ENCODE results near the gene LMCD1. TPM values are rescaled to one million over a fixed set of nuclear protein-coding genes. Genes with fewer than 3 reads are reported as not detected.

The LMCD1 gene
- total and polyA plus RNA-seq, 4 donors = 192 to 1,289 (median 381) TPM

DNA sequence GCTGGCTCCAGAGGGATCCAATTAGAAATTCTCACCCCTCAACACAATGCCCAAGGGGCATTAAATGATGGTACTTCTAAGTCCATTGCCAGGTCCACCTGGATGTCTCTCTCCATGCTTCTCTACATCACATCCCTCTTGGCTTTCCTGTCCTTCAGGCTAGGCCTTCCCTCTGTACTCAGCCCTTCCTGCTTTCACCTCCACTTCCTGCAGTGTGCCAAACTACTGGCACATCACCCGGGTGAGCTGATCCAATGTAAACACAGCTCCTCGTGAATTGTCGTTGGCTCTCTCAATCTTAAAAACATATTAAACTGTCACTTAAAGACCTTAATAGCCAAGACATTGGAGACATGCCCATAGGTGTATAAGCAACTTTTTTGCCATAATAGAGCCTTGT, 4.0 kb downstream of the LMCD1 start:
- WGBS, 2 donors = 0 to 4% methylated on average over 3 of the region's 3 CpGs
- intact Hi-C loops (cut with DNase I) = loop anchor here in 1 of 2 donors (5.0 kb wide), 2 partner anchors 47 to 102 kb away; no protein-coding TSS in a partner anchor
- Histone ChIP-seq H3K27me3 (ENCODE audit: control insufficient read depth in 1 of 2, insufficient read depth in 2 of 2, low read length in 1 of 2) (no peaks in the 10 kb centered on the region), H3K27ac (ENCODE audit: low read depth in 1 of 2, low read length in 2 of 2) (peak overlapping the region; percentile 66 to 89), H3K4me1 (ENCODE audit: control insufficient read depth in 1 of 2, insufficient read depth in 2 of 2, low read length in 2 of 2) (peaks cover 4 to 5% of the 10 kb centered on the region in 2 donors), H3K9me3 (ENCODE audit: control insufficient read depth, low read length) (no peaks in the 10 kb centered on the region), H3K36me3 (ENCODE audit: control insufficient read depth in 1 of 2, insufficient read depth in 2 of 2, low read length in 1 of 2) (peaks cover 4 to 8% of the 10 kb centered on the region in 2 donors), H3K4me3 (ENCODE audit: low read length in 2 of 2) (peak overlapping the region; percentile 90 to 92)
- ATAC-seq (ENCODE audit: low FRiP score) (no peak), DNase-seq (peak in 1 of 2 donors; percentile 51)

- DNase-seq (no peak), ATAC-seq (ENCODE audit: low FRiP score) (no peak)
- H3K4me1 ChIP-seq (ENCODE audit: control insufficient read depth in 1 of 2, insufficient read depth in 2 of 2, low read length in 2 of 2) = peaks cover 6 to 12% of the 10 kb centered on the region in 2 donors
- intact Hi-C loops (cut with DNase I) = loop anchor here in 1 of 2 donors (5.0 kb wide), 2 partner anchors 46 to 101 kb away; no protein-coding TSS in a partner anchor
- peak overlapping the region; percentile 23 to 89 for H3K27ac ChIP-seq (ENCODE audit: low read depth in 1 of 2, low read length in 2 of 2)
- H3K27me3 ChIP-seq (ENCODE audit: control insufficient read depth in 1 of 2, insufficient read depth in 2 of 2, low read length in 1 of 2) = no peaks in the 10 kb centered on the region
- H3K36me3 ChIP-seq (ENCODE audit: control insufficient read depth in 1 of 2, insufficient read depth in 2 of 2, low read length in 1 of 2) = peaks cover 4 to 8% of the 10 kb centered on the region in 2 donors
- WGBS, 2 donors = 15% methylated on average over 6 of the region's 6 CpGs
- H3K9me3 ChIP-seq (ENCODE audit: control insufficient read depth, low read length) = no peaks in the 10 kb centered on the region
- peak overlapping the region; percentile 90 to 92 for H3K4me3 ChIP-seq (ENCODE audit: low read length in 2 of 2)
These were observed 5.0 kb downstream of the LMCD1 start for GRCh38 chr3:8506571-8507061.

GRCh38 chr3:8507496-8507895, 5.9 kb downstream of the LMCD1 start:
- Histone ChIP-seq H3K9me3 (ENCODE audit: control insufficient read depth, low read length) (no peaks in the 10 kb centered on the region), H3K27me3 (ENCODE audit: control insufficient read depth in 1 of 2, insufficient read depth in 2 of 2, low read length in 1 of 2) (no peaks in the 10 kb centered on the region), H3K27ac (ENCODE audit: low read depth in 1 of 2, low read length in 2 of 2) (peak overlapping the region; percentile 18 to 52), H3K36me3 (ENCODE audit: control insufficient read depth in 1 of 2, insufficient read depth in 2 of 2, low read length in 1 of 2) (peaks cover 4 to 8% of the 10 kb centered on the region in 2 donors), H3K4me3 (ENCODE audit: low read length in 2 of 2) (peak overlapping the region; percentile 60 to 92), H3K4me1 (ENCODE audit: control insufficient read depth in 1 of 2, insufficient read depth in 2 of 2, low read length in 2 of 2) (peaks cover 6 to 19% of the 10 kb centered on the region in 2 donors)
- intact Hi-C loops (cut with DNase I) = loop anchor here in 1 of 2 donors (5.0 kb wide), 2 partner anchors 45 to 100 kb away; no protein-coding TSS in a partner anchor
- no peak for ATAC-seq (ENCODE audit: low FRiP score)
- 36 to 37% methylated on average over 3 of the region's 3 CpGs for whole genome bisulfite sequencing, 2 donors
- DNase-seq = no peak

- ATAC-seq (ENCODE audit: low FRiP score) = peak; percentile 39
These were observed 8.3 kb downstream of the LMCD1 start for GRCh38 chr3:8509961-8510360.

GRCh38 chr3:8512234-8512633, 10.6 kb downstream of the LMCD1 start:
- Histone ChIP-seq H3K36me3 (ENCODE audit: control insufficient read depth in 1 of 2, insufficient read depth in 2 of 2, low read length in 1 of 2) (peaks cover 9 to 12% of the 10 kb centered on the region in 2 donors), H3K27ac (ENCODE audit: low read depth in 1 of 2, low read length in 2 of 2) (no peak overlapping the region), H3K4me3 (ENCODE audit: low read length in 2 of 2) (peak overlapping the region in 1 of 2 donors; percentile 2), H3K27me3 (ENCODE audit: control insufficient read depth in 1 of 2, insufficient read depth in 2 of 2, low read length in 1 of 2) (no peaks in the 10 kb centered on the region), H3K9me3 (ENCODE audit: control insufficient read depth, low read length) (no peaks in the 10 kb centered on the region), H3K4me1 (ENCODE audit: control insufficient read depth in 1 of 2, insufficient read depth in 2 of 2, low read length in 2 of 2) (peaks cover 11 to 35% of the 10 kb centered on the region in 2 donors)
- ATAC-seq (ENCODE audit: low FRiP score) (no peak), DNase-seq (no peak)
- WGBS, 2 donors = 90 to 97% methylated on average over 1 of the region's 1 CpG
- intact Hi-C loops (cut with DNase I) = no loop called here

More at GRCh38 chr3:8509961-8510360, 8.3 kb downstream of the LMCD1 start:
- peaks cover 6 to 8% of the 10 kb centered on the region in 2 donors for H3K36me3 ChIP-seq (ENCODE audit: control insufficient read depth in 1 of 2, insufficient read depth in 2 of 2, low read length in 1 of 2)
- intact Hi-C loops (cut with DNase I) = loop anchor here in 1 of 2 donors (5.0 kb wide), 2 partner anchors 42 to 97 kb away; no protein-coding TSS in a partner anchor
- 7 to 11% methylated on average over 6 of the region's 6 CpGs for WGBS, 2 donors
- peak overlapping the region; percentile 64 to 85 for H3K27ac ChIP-seq (ENCODE audit: low read depth in 1 of 2, low read length in 2 of 2)
- H3K27me3 ChIP-seq (ENCODE audit: control insufficient read depth in 1 of 2, insufficient read depth in 2 of 2, low read length in 1 of 2) = no peaks in the 10 kb centered on the region
- no peak overlapping the region for H3K4me3 ChIP-seq (ENCODE audit: low read length in 2 of 2)
- H3K9me3 ChIP-seq (ENCODE audit: control insufficient read depth, low read length) = no peaks in the 10 kb centered on the region
- DNase-seq = peak in 1 of 2 donors; percentile 57
- peaks cover 6 to 27% of the 10 kb centered on the region in 2 donors for H3K4me1 ChIP-seq (ENCODE audit: control insufficient read depth in 1 of 2, insufficient read depth in 2 of 2, low read length in 2 of 2)

DNA sequence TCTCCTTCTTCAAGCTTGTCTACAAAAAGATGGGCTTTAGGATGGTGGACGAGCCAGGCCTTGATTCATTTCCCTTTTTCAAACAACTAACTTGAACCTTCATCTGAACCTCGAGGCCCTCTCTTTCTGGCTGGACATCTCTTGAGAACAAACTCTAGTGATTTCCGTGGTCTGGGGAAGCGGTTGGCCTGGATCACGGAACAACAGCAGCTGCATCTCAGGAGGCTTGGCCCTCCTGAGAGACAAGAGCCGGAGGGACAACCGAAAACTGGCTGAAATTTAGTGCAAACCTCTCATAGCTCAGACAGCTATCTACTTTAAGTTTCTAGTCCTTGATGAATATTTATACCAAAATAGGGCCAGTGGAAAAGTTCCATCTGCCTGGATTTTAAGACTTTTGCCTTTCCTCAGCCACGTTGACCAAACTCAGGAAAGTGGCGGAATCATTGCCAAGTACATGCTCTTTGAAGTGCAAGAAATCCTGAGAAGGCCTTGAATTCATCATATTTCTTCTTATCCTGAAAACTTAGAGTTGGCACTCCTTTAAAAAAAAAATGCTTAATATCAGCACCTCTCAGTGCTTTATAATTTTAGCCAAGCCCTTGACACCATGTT, 14.5 kb downstream of the LMCD1 start:
- H3K36me3 ChIP-seq (ENCODE audit: control insufficient read depth in 1 of 2, insufficient read depth in 2 of 2, low read length in 1 of 2) = peaks cover 11 to 13% of the 10 kb centered on the region in 2 donors
- no peak for ATAC-seq (ENCODE audit: low FRiP score)
- DNase-seq = no peak
- H3K27me3 ChIP-seq (ENCODE audit: control insufficient read depth in 1 of 2, insufficient read depth in 2 of 2, low read length in 1 of 2) = no peaks in the 10 kb centered on the region
- peaks cover 14 to 41% of the 10 kb centered on the region in 2 donors for H3K4me1 ChIP-seq (ENCODE audit: control insufficient read depth in 1 of 2, insufficient read depth in 2 of 2, low read length in 2 of 2)
- H3K4me3 ChIP-seq (ENCODE audit: low read length in 2 of 2) = no peak overlapping the region
- intact Hi-C loops (cut with DNase I) = no loop called here
- H3K27ac ChIP-seq (ENCODE audit: low read depth in 1 of 2, low read length in 2 of 2) = peak overlapping the region; percentile 46 to 85
- H3K9me3 ChIP-seq (ENCODE audit: control insufficient read depth, low read length) = no peaks in the 10 kb centered on the region
- 13 to 14% methylated on average over 9 of the region's 9 CpGs for WGBS, 2 donors

DNA sequence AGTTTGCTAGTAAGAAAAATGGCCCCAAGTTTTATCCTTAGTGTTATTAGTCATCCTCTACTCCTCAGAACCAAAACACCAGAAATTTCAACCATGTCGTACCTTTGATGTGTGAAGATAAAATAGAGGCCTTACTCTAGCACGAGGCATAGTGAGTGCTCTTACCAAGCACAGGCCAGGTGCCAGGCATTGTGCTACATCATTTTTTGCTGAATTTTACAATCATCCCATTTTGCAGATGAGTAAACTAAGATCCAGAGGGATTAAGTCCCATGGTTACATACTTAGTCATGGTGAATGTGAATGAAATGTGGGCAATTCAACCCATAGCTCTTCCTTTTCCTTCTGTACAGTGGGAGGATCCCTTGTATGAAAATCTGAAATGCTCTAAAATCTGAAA, 15.2 kb downstream of the LMCD1 start:
- Histone ChIP-seq H3K9me3 (ENCODE audit: control insufficient read depth, low read length) (no peaks in the 10 kb centered on the region), H3K4me1 (ENCODE audit: control insufficient read depth in 1 of 2, insufficient read depth in 2 of 2, low read length in 2 of 2) (peaks cover 15 to 42% of the 10 kb centered on the region in 2 donors), H3K36me3 (ENCODE audit: control insufficient read depth in 1 of 2, insufficient read depth in 2 of 2, low read length in 1 of 2) (peaks cover 11 to 14% of the 10 kb centered on the region in 2 donors), H3K27ac (ENCODE audit: low read depth in 1 of 2, low read length in 2 of 2) (peak overlapping the region in 1 of 2 donors; percentile 26), H3K4me3 (ENCODE audit: low read length in 2 of 2) (no peak overlapping the region), H3K27me3 (ENCODE audit: control insufficient read depth in 1 of 2, insufficient read depth in 2 of 2, low read length in 1 of 2) (no peaks in the 10 kb centered on the region)
- no peak for DNase-seq
- no peak for ATAC-seq (ENCODE audit: low FRiP score)
- WGBS, 2 donors = 43 to 54% methylated on average over 2 of the region's 2 CpGs
- intact Hi-C loops (cut with DNase I) = no loop called here

- WGBS, 2 donors = 36 to 42% methylated on average over 2 of the region's 2 CpGs
- DNase-seq (no peak), ATAC-seq (ENCODE audit: low FRiP score) (no peak)
- no peaks in the 10 kb centered on the region for H3K27me3 ChIP-seq (ENCODE audit: control insufficient read depth in 1 of 2, insufficient read depth in 2 of 2, low read length in 1 of 2)
- peaks cover 13 to 14% of the 10 kb centered on the region in 2 donors for H3K36me3 ChIP-seq (ENCODE audit: control insufficient read depth in 1 of 2, insufficient read depth in 2 of 2, low read length in 1 of 2)
- H3K4me1 ChIP-seq (ENCODE audit: control insufficient read depth in 1 of 2, insufficient read depth in 2 of 2, low read length in 2 of 2) = peaks cover 16 to 37% of the 10 kb centered on the region in 2 donors
- no peak overlapping the region for H3K4me3 ChIP-seq (ENCODE audit: low read length in 2 of 2)
- no peaks in the 10 kb centered on the region for H3K9me3 ChIP-seq (ENCODE audit: control insufficient read depth, low read length)
- intact Hi-C loops (cut with DNase I) = no loop called here
- H3K27ac ChIP-seq (ENCODE audit: low read depth in 1 of 2, low read length in 2 of 2) = no peak overlapping the region
These were observed 15.9 kb downstream of the LMCD1 start for GRCh38 chr3:8517487-8517886.
